ENCODE measurements around the gene FRG2. TPM values are rescaled to one million over a fixed set of nuclear protein-coding genes. Genes with fewer than 3 reads are reported as not detected.
"Not testable (repeated sequence)": the region's sequence is repeated elsewhere in the genome, so short reads cannot be mapped to it uniquely, and the experiment has no call there.

The FRG2 gene
- total RNA-seq, 1 donor from 2014 or later, result not detected

- Mint-ChIP-seq H3K4me1 (peaks cover 21% of the 10 kb centered on the region), H3K36me3 (ENCODE audit: low read depth) (no peaks in the 10 kb centered on the region), H3K4me3 (no peak overlapping the region), H3K27me3 (peaks cover 57% of the 10 kb centered on the region), H3K27ac (no peak overlapping the region), H3K9me3 (peaks cover 6% of the 10 kb centered on the region)
- intact Hi-C loops (cut with micrococcal nuclease), result no loop called here
- no peak for TF ChIP-seq CTCF (IDR thresholded peaks at IDR 0.05)
- POLR2A ChIA-PET, result no interaction called here
- CTCF ChIA-PET, result no interaction called here
- DNase-seq (no peak), ATAC-seq (ENCODE audit: low read depth) (no peak)
Measured at GRCh38 chr4:190017357-190018200, 9.5 kb downstream of the FRG2 start.

- H3K27ac Mint-ChIP-seq, result no peak overlapping the region
- ChIA-PET CTCF (no interaction called here), POLR2A (no interaction called here)
- intact Hi-C loops (cut with micrococcal nuclease), result no loop called here
- ATAC-seq (ENCODE audit: low read depth) (no peak), DNase-seq (no peak)
- H3K27me3 Mint-ChIP-seq, result peaks cover 57% of the 10 kb centered on the region
- peaks cover 21% of the 10 kb centered on the region for H3K4me1 Mint-ChIP-seq
- TF ChIP-seq CTCF (IDR thresholded peaks at IDR 0.05), result no peak
- H3K36me3 Mint-ChIP-seq (ENCODE audit: low read depth), result no peaks in the 10 kb centered on the region
- H3K9me3 Mint-ChIP-seq, result peaks cover 6% of the 10 kb centered on the region
- H3K4me3 Mint-ChIP-seq, result no peak overlapping the region
Measured at GRCh38 chr4:190016369-190017289, 10.4 kb downstream of the FRG2 start.

GRCh38 chr4:190015538-190016368 lies 11.3 kb downstream of the FRG2 start:
- intact Hi-C loops (cut with micrococcal nuclease), result no loop called here
- Mint-ChIP-seq H3K36me3 (ENCODE audit: low read depth) (no peaks in the 10 kb centered on the region), H3K27me3 (peaks cover 56% of the 10 kb centered on the region), H3K4me1 (peaks cover 17% of the 10 kb centered on the region), H3K9me3 (peaks cover 6% of the 10 kb centered on the region), H3K4me3 (no peak overlapping the region), H3K27ac (no peak overlapping the region)
- no peak for DNase-seq
- ChIA-PET POLR2A (no interaction called here), CTCF (no interaction called here)
- TF ChIP-seq CTCF (IDR thresholded peaks at IDR 0.05), result no peak
- no peak for ATAC-seq (ENCODE audit: low read depth)

- Mint-ChIP-seq H3K27me3 (peaks cover 48% of the 10 kb centered on the region), H3K4me3 (peak overlapping the region; percentile 24), H3K27ac (no peak overlapping the region), H3K9me3 (peaks cover 6% of the 10 kb centered on the region), H3K36me3 (ENCODE audit: low read depth) (no peaks in the 10 kb centered on the region), H3K4me1 (peaks cover 9% of the 10 kb centered on the region)
- DNase-seq (no peak), ATAC-seq (ENCODE audit: low read depth) (no peak)
- TF ChIP-seq CTCF (IDR thresholded peaks at IDR 0.05), result no peak
- CTCF ChIA-PET, result no interaction called here
- intact Hi-C loops (cut with micrococcal nuclease), result no loop called here
- POLR2A ChIA-PET, result no interaction called here
Measured at GRCh38 chr4:190014771-190015537, 12.1 kb downstream of the FRG2 start.

- H3K27me3 Mint-ChIP-seq, result not testable (repeated sequence)
Measured at GRCh38 chr4:189989941-189990340, 37.1 kb downstream of the FRG2 start.

More at GRCh38 chr4:189989941-189990340, 37.1 kb downstream of the FRG2 start:
- CTCF ChIA-PET; H3K9me3 Mint-ChIP-seq; H3K27ac Mint-ChIP-seq; H3K36me3 Mint-ChIP-seq (ENCODE audit: low read depth); H3K4me3 Mint-ChIP-seq; H3K4me1 Mint-ChIP-seq; intact Hi-C loops (cut with micrococcal nuclease); POLR2A ChIA-PET; ATAC-seq (ENCODE audit: low read depth); DNase-seq: not testable (repeated sequence)

Data from activated B cell treated with CpG ODN at 0.5 μM for 24 hours (primary cell).